ENCODE data around the gene TMEM120B. TPM values are rescaled to one million over a fixed set of nuclear protein-coding genes. Genes with fewer than 3 reads are reported as not detected.

The TMEM120B gene
- total and polyA plus RNA-seq, 2 of the 13 experiments (the other 11 are each of a cell fraction or from before 2014, with no cell fraction given): 7.1 to 12.9 TPM

- TF ChIP-seq ZNF414 (CRISPR knock-in tag; IDR thresholded peaks at IDR 0.05): peak; percentile 69; the same call in 1 of the 2 replicates
- TF ChIP-seq CBX5 (CRISPR knock-in tag; IDR thresholded peaks at IDR 0.05; ENCODE audit: borderline replicate concordance): no peak
- TF ChIP-seq PAXIP1 (CRISPR knock-in tag; conservative IDR thresholded peaks at IDR 0.05): peak; percentile 45
- peak; percentile 81; the same call in 1 of the 2 replicates for TF ChIP-seq ZNF281 (CRISPR knock-in tag; IDR thresholded peaks at IDR 0.05; ENCODE audit: borderline replicate concordance)
- no peak for TF ChIP-seq CTCF (CRISPR knock-in tag; IDR thresholded peaks at IDR 0.05)
- TF ChIP-seq ZNF44 (CRISPR knock-in tag; IDR thresholded peaks at IDR 0.05): no peak
- peak; percentile 56; the same call in 1 of the 2 replicates for TF ChIP-seq KDM5B (CRISPR knock-in tag; IDR thresholded peaks at IDR 0.05; ENCODE audit: borderline replicate concordance)
- TF ChIP-seq ZNF567 (CRISPR knock-in tag; IDR thresholded peaks at IDR 0.05; ENCODE audit: borderline replicate concordance): 0 out of 2 replicates have a peak, but pooled peaks have one; percentile 52
- TF ChIP-seq JDP2 (CRISPR knock-in tag; IDR thresholded peaks at IDR 0.05; ENCODE audit: borderline replicate concordance): no peak
- TF ChIP-seq SALL1 (CRISPR knock-in tag; IDR thresholded peaks at IDR 0.05): peak; percentile 34; the same call in 1 of the 2 replicates
- TF ChIP-seq SAFB2 (CRISPR knock-in tag; IDR thresholded peaks at IDR 0.05; ENCODE audit: borderline replicate concordance, low read depth): 0 out of 2 replicates have a peak, but pooled peaks have one; percentile 44
- TF ChIP-seq ZNF383 (CRISPR knock-in tag; IDR thresholded peaks at IDR 0.05; ENCODE audit: borderline replicate concordance): no peak
- TF ChIP-seq GABPB1 (CRISPR knock-in tag; IDR thresholded peaks at IDR 0.05): peak; percentile 53; the same call in 1 of the 2 replicates
- peak; percentile 89 for TF ChIP-seq HNRNPL (IDR thresholded peaks at IDR 0.05; ENCODE audit: low read depth, low read length)
- TF ChIP-seq TFDP1 (CRISPR knock-in tag; IDR thresholded peaks at IDR 0.05; ENCODE audit: borderline replicate concordance): peak; percentile 79; the same call in 1 of the 2 replicates
- peak; percentile 9; the same call in 1 of the 2 replicates for TF ChIP-seq CREM (IDR thresholded peaks at IDR 0.05)
- TF ChIP-seq CREM (CRISPR knock-in tag; IDR thresholded peaks at IDR 0.05): no peak
These were observed 85.6 kb downstream of the TMEM120B start (continued) for GRCh38 chr12:121797937-121798786.
